IMR-90 (cell line): Measurements from ENCODE around the gene THAP12.
"Not testable (repeated sequence)": the region's sequence is repeated elsewhere in the genome, so short reads cannot be mapped to it uniquely, and the experiment has no call there.

Source experiments
- BHLHE40 ChIP-seq: fragments of 150-350 bp; IDR thresholded peaks from 2 replicates; pipeline ENCODE4 v1.6.1; 2016; ENCODE audit warnings: mild to moderate bottlenecking, low read depth, low read length
- CEBPB ChIP-seq: IDR thresholded peaks from 2 replicates; pipeline ENCODE4 v1.6.1; 2012; ENCODE audit warnings: low read depth, low read length, improper control_type of control experiment
- CHD1 ChIP-seq: IDR thresholded peaks from 2 replicates; pipeline ENCODE4 v1.6.1; 2012; ENCODE audit warnings: low read depth, low read length, improper control_type of control experiment
- FOS ChIP-seq: fragments of 150-350 bp; IDR thresholded peaks from 2 replicates; pipeline ENCODE4 v1.6.1; 2016; ENCODE audit warnings: low read depth, low read length
- MAFK ChIP-seq: IDR thresholded peaks from 2 replicates; pipeline ENCODE4 v1.6.1; 2012; ENCODE audit warnings: low read depth, low read length, improper control_type of control experiment
- MXI1 ChIP-seq: IDR thresholded peaks from 2 replicates; pipeline ENCODE4 v1.6.1; 2012; ENCODE audit warnings: low read depth, mild to moderate bottlenecking, low read length, moderate library complexity, borderline replicate concordance
- NFE2L2 ChIP-seq: fragments of 150-350 bp; IDR thresholded peaks from 2 replicates; pipeline ENCODE4 v1.6.1; 2016; ENCODE audit warnings: low read depth, mild to moderate bottlenecking, low read length
- POLR2A ChIP-seq: IDR thresholded peaks from 2 replicates; pipeline ENCODE4 v1.6.1; 2012; ENCODE audit warnings: mild to moderate bottlenecking, low read depth, low read length
- RAD21 ChIP-seq: IDR thresholded peaks from 2 replicates; pipeline ENCODE4 v1.6.1; 2012; ENCODE audit warnings: low read length, improper control_type of control experiment
- RCOR1 ChIP-seq: IDR thresholded peaks from 2 replicates; pipeline ENCODE4 v1.6.1; 2012; ENCODE audit warnings: mild to moderate bottlenecking, low read length, improper control_type of control experiment; ENCODE audit not compliant: insufficient replicate concordance
- RFX5 ChIP-seq: IDR thresholded peaks from 2 replicates; pipeline ENCODE4 v1.8.0; 2012; ENCODE audit warnings: low read depth, mild to moderate bottlenecking, low read length, moderate library complexity
- SMC3 ChIP-seq: fragments of 150-350 bp; IDR thresholded peaks from 2 replicates; pipeline ENCODE4 v1.6.1; 2016; ENCODE audit warnings: low read depth, mild to moderate bottlenecking, antibody characterized with exemption, low read length, moderate library complexity
- TF ChIP-seq, protein P1 (sequence below): conservative IDR thresholded peaks from 2 replicates; pipeline ENCODE4 v1.5.1; 2012; ENCODE audit warnings: mild to moderate bottlenecking, low read depth, low read length, improper control_type of control experiment
- TF ChIP-seq, protein P2 (sequence below): fragments of 150-350 bp; IDR thresholded peaks from 2 replicates; pipeline ENCODE4 v1.6.1; 2017; ENCODE audit warnings: mild to moderate bottlenecking, antibody characterized with exemption, low read length, low read depth

DNA sequence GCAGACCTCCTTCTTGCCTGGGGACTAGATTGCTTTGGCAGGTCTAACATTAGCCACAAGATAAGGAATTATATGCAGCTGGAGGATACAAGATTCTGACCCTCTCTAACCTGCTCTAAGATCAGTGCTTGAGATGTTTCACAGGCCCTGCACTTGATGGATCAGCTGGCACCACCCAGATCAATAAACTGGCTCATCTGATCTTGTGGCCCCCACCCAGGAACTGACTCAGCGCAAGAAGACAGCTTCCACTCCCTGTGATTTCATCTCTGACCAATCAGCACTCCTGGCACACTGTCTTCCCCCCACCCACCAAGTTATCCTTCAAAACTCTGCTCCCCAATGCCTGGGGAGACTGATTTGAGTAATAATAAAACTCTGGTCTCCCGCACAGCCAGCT is 57.6 kb downstream of the THAP12 start:
- TF ChIP-seq, protein P1, sequence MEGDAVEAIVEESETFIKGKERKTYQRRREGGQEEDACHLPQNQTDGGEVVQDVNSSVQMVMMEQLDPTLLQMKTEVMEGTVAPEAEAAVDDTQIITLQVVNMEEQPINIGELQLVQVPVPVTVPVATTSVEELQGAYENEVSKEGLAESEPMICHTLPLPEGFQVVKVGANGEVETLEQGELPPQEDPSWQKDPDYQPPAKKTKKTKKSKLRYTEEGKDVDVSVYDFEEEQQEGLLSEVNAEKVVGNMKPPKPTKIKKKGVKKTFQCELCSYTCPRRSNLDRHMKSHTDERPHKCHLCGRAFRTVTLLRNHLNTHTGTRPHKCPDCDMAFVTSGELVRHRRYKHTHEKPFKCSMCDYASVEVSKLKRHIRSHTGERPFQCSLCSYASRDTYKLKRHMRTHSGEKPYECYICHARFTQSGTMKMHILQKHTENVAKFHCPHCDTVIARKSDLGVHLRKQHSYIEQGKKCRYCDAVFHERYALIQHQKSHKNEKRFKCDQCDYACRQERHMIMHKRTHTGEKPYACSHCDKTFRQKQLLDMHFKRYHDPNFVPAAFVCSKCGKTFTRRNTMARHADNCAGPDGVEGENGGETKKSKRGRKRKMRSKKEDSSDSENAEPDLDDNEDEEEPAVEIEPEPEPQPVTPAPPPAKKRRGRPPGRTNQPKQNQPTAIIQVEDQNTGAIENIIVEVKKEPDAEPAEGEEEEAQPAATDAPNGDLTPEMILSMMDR = not testable (repeated sequence)
- TF ChIP-seq RFX5, MXI1, POLR2A, FOS, SMC3, MAFK, NFE2L2, CHD1, RAD21, RCOR1, CEBPB, BHLHE40: not testable (repeated sequence)
- TF ChIP-seq, protein P2, sequence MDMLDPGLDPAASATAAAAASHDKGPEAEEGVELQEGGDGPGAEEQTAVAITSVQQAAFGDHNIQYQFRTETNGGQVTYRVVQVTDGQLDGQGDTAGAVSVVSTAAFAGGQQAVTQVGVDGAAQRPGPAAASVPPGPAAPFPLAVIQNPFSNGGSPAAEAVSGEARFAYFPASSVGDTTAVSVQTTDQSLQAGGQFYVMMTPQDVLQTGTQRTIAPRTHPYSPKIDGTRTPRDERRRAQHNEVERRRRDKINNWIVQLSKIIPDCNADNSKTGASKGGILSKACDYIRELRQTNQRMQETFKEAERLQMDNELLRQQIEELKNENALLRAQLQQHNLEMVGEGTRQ = not testable (repeated sequence)
